ENCODE measurements around the gene MIA.
"Not testable (repeated sequence)": the region's sequence is repeated elsewhere in the genome, so short reads cannot be mapped to it uniquely, and the experiment has no call there.

Gene MIA

DNA sequence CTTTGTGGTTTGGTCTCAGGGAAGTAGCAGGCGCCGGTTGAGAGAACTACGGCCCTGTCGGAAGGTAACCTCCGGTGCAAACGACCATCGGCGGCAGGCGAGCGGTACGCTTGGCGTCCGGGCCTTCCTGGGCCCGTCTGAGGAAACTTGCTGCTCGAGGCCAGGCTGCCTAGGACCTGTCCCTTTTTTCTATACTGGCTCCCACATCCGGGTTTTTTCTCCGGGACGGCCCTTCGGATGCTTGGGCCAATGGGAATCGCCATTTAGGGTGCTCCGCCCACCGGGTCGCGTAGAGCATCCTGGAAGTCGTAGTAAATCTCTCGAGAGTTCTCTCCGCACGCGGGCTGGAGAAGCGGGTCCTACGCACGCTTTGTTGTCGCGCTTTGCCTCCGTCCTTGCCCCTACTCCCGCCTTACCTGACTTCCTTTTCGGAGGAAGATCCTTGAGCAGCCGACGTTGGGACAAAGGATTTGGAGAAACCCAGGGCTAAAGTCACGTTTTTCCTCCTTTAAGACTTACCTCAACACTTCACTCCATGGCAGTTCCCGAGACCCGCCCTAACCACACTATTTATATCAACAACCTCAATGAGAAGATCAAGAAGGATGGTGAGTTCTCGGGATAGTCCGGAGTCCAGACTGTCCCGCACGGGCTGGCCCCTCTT, 24.3 kb upstream of the MIA start, which contains the start of gene SNRPA:
SNRPA (plus strand) TSS at position 330 of the 664 bp plus-strand sequence; CDS start at position 536, 206 bp downstream.
- DNase-seq (ENCODE audit: low spot score): peak; percentile 95

DNA sequence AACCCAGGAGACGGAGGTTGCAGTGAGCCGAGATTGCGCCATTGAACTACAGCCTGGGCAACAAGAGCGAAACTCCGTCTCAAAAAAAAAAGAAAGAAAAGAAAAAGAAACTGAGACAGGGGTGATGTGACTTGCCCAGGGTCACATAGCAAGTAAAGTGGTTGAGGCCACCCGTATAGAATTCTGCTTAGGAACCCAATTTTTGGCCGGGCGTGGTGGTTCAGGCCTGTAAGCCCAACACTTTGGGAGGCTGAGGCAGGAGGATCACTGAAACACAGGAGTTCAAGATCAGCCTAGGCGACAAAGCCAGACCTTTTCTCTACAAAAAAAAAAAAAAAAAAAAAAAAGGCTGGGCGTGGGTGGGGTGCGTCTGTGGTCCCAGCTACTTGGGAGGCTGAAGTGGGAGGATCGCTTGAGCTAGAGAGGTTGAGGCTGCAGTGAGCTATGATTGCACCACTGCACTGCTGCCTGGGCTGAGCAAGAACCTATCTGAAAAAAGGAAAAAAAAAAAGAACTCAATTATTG, 23.0 kb upstream of the MIA start:
- DNase-seq (ENCODE audit: low spot score): no peak

DNA sequence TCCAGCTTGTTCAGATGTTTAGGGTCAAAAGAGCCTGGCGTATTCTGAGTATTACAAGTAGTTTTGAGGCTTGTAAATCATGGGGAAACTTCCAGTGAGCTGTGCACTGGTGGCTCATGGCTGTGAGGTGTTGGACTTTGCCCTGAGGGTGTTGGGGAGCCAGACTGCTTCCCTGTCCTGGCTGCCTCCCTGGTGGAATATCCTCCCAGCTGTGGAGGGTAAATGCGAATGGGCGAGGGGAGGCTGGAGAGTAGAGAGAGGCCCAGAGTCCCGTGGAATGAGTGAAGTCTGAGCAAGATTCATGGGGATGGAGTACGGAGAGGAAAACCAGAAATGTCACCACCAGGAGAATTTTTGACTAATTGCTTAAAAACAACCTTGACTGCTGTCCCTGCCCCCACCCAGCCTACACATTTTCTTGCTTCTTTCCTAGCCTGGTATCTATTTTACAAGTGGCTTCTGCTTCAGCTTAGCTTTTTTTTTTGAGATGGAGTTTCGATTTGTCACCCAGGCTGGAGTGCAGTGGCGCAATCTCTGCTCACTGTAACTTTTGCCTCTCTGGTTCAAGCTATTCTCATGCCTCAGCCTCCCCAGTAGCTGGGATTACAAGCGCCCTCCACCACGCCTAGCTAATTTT, 20.6 kb upstream of the MIA start:
- DNase-seq (ENCODE audit: low spot score): no peak

DNA sequence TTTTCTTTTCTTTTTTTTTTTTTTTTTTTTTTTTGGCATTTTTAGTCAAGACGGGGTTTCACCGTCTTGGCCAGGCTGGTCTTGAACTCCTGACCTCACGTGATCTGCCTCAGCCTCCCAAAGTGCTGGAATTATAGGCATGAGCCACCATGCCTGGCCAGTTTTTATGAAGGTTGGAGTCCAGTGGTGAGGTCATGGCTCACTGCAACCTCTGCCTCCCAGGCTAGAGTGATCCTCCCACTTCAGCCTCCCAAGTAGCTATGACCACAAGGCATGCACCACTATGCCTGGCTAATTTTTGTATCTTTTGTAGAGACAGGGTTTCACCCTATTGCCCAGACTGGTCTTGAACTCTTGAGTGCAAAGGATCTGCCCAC, 20.1 kb upstream of the MIA start:
- DNase-seq (ENCODE audit: low spot score): no peak

DNA sequence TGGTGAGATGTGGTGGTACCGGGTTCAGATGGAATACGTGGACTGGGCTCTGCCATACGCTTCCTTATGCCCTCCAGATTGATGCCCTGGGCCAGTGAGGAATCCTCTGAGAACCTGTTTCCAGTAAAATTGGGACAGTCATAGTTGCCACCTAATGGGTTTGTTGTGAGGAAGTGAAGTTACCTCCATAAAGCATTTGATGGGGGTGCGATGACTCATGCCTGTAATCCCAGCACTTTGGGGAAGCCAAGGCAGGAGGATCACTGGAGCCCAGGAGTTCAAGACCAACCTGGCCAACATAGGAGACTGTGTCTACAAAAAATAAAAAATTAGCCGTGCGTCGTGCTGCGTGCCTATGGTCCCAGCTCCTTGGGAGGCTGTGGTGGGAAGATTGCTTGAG, 19.5 kb upstream of the MIA start:
- DNase-seq (ENCODE audit: low spot score): no peak

DNA sequence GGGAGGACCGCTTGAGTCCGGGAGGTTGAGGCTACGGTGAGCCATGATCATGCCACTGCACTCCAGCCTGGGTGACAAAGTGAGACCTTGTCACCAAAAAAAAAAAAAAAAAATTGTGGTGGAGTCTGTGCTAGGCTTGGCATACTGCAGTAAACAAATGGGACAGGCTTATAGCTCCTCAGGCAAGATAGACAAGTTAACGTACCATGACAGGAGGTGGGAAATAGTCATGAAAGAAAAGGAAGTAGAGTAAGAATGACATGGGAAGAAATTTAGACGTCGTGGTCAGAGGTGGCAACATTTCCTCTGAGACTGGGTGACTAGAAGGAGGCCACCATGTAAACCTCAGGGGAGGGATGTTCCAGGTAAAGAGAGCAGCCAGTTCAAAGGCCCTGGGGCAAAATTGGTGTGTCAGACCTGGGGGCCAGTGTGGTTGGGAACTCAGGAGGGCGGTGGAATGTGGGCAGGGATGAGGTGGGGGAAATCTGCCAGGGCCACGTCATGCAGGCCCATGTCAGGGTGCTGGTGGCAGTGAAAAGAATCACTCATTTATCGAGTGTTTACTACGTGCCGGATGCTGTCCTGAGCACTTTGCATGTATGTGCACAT, 18.7 kb upstream of the MIA start:
- DNase-seq (ENCODE audit: low spot score): no peak

DNA sequence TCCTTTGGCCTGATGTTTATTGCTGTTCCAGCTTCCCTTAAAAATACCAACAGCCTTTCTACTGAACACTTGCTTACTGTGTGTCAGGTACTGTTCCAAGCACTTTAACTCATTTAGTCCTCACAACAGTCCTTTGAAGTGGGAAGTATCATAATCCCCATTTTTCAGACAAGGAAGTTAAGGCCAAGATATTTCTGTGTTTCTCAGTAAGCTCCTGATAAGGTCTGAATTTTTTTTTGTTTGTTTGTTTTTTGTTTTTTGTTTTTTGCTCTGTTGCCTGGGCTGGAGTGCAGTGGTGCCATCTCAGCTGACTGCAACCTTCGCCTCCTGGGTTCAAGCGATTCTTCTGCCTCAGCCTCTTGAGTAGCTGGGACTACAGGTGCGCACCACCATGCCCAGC, 16.8 kb upstream of the MIA start:
- no peak for DNase-seq (ENCODE audit: low spot score)

DNA sequence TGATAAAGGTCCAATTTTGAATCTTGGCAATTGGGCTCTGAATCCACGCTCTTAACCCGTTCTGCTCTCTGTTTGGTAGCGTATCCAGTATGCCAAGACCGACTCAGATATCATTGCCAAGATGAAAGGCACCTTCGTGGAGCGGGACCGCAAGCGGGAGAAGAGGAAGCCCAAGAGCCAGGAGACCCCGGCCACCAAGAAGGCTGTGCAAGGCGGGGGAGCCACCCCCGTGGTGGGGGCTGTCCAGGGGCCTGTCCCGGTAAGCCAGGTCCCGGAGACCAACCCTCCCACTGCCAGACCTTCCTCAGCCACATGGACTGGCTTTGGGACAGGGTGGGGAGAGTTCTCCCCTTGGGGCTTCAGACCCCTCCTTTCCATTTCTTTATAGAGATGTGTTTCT, 16.0 kb upstream of the MIA start:
- no peak for DNase-seq (ENCODE audit: low spot score)

DNA sequence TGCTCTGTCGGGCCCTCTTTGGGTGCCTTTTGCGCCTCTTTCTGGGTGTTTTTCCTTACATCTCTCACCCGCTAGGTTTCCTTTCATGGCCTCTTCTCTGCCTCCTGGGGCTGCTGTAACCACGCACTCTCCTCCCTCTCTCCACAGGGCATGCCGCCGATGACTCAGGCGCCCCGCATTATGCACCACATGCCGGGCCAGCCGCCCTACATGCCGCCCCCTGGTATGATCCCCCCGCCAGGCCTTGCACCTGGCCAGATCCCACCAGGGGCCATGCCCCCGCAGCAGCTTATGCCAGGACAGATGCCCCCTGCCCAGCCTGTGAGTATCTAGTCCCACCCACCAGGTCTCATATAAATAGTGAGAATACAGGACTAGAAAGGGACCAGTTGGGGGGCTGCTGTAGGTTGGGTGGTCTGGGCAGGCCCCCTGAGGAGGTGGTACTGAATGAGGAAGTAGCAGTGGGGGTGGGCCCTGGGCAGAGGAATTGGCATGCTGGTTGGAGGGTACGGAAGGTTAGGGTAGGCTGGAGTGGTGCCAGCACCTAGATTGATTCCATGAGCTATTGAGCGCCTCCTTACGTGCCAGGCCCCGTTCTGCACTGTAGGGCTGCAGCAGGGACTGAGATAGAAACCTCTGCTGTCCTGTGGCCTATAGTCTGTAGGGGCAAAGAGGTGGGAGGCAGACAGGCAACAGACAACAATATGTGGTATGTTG, 12.4 kb upstream of the MIA start:
- no peak for DNase-seq (ENCODE audit: low spot score)

DNA sequence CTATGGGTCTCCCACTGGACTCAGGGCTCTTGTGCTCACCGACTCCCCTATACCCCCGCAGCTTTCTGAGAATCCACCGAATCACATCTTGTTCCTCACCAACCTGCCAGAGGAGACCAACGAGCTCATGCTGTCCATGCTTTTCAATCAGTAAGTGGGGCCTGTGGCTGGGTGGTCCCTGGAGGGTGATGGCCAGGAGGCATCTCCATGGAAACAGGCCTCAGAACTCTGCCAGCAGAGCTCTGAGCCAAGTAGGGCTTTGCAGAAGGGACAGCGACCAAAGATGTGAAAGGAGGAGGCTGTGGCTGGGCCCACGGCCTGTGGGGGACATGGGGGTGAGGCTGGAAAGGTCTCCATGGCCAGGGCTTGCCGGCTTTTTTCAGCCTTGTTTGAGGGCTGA, 11.8 kb upstream of the MIA start:
- DNase-seq (ENCODE audit: low spot score): no peak

DNA sequence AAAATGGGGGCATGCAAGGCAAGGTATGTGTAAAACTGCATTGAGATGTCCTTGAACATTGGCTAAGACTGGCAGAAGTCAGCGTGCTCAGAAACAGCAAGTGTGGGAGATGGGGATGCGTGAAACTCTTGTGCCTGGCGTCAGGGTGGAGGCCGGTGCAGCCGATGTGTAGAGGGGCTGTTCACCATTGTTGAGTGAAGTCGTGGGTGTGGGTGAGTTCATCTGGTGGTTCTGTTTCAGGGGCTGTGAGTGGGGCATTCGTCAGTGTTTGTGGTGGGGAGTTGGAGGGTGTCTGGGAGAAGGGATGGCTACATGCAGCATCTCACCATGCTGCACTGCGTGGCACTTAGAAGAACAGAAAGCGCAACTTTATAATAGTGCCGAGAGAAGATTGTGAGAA, 11.4 kb upstream of the MIA start:
- no peak for DNase-seq (ENCODE audit: low spot score)

DNA sequence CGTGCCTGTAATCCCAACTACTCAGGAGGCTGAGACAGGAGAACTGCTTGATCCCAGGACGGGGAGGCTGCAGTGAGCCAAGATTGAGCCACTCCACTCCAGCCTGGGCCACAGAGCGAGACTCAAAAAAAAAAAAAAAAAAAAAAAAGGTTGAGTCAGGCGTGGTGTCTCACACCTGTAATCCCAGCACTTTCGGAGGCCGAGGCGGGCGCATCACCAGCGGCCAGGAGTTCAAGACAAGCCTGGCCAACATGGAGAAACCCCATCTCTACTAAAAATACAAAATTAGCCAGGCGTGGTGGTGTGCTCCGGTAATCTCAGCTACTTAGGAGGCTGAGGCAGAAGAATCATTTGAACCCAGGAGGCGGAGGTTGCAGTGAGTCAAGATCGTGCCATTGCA, 8.9 kb upstream of the MIA start:
- not testable (repeated sequence) for DNase-seq (ENCODE audit: low spot score)

DNA sequence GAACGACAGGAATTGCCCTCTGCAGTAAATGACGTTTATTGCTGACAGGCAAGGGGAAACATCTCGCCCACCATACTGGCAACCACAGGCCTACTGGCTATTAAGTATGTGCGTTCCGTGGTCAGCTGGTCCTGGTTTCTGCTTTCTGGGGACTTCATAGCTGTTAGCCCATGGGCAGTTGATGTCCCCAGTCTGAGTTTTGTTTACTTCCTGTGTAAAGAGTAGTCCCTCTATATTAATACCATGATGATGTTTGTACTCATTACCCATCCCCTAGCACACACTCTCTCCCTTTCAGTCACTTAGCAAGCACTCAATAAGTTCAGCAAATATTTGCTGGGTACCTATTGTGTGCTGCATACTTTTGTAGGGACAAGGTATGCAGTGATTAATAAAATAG, 6.5 kb upstream of the MIA start:
- no peak for DNase-seq (ENCODE audit: low spot score)

DNA sequence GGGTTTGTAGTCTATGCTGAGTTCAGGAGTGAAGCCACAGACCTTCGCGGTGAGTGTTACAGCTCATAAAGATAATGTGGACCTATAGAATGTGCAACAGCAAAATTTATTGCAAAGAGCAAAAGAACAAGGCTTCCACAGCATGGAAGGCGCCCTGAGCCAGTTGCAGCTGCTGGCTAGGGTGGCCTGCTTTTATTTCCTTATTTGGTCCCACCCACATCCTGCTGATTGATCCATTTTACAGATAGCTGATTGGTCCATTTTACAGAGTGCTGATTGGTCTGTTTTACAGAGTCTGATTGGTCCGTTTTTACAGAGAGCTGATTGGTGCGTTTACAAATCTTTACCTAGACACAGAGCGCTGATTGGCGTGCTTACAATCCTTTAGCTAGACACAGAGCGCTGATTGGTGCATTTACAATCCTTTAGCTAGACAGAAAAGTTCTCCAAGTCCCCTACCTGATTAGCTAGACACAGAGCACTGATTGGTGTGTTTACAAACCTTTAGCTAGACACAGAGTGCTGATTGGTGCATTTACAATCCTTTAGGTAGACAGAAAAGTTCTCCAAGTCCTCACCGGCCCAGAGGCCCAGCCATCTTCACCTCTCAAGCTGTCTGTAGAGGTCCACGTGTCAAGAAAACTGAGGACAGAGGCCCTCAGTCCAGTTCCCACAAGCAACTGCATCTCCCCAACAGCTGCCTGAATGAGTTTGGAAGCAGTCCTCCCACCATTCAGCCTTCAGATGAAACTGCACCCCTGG, 4.0 kb upstream of the MIA start:
- DNase-seq (ENCODE audit: low spot score): not testable (repeated sequence)

DNA sequence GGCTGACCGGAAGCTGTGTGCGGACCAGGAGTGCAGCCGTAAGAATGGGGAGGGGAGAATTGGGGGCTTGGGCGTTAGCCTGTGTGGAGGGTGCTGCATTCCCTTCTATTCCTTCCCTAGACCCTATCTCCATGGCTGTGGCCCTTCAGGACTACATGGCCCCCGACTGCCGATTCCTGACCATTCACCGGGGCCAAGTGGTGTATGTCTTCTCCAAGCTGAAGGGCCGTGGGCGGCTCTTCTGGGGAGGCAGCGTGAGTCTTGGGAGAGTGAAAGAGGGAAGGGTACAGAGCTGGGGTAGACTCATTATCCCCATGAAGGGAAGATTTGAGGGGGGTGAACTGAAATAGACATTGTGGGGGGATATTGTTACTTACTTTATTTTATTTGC, 306 bp downstream of the MIA start:
- DNase-seq (ENCODE audit: low spot score): no peak

DNA sequence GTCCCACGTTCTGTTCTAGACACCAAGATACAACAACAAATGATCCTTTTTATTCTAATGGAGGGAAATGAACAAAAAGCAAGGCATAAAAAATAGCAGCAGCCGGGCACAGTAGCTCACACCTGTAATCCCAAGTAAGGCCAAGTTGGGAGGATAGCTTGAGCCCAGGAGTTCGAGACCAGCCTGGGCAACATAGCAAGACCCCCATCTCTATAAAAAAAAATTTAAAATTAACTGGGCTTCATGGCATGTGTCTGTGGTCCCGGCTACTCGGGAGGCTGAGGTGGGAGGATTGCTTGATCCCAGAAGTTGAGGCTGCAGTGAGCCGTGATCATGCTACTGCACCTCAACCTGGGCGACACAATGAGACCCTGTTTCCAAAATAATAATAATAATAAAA, 1.0 kb downstream of the MIA start:
- no peak for DNase-seq (ENCODE audit: low spot score)

DNA sequence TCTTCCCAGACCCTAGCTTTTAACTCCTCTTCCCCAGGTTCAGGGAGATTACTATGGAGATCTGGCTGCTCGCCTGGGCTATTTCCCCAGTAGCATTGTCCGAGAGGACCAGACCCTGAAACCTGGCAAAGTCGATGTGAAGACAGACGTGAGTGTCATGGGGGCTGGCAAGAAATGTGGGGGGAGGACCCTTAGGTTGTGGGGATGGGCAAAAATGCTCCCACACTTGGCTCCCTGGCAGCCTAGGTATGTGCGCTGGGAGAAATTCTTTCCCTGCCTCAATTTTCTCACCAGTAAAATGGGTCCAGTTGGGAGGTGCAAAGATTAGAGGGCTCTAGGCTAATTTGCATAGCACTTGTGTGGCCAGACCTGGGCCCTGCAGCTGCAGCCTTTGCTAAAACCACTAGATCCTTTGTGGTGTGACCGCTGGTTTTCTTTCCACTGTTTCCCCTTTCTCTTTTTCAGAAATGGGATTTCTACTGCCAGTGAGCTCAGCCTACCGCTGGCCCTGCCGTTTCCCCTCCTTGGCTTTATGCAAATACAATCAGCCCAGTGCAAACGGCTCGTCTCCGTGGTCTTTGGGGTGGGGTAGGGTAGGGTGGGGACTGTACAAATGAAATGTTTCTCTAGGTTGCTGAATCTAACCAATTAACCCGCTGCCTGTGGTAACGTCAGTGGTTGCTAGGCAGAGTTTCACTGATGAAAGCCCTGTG, 1.8 kb downstream of the MIA start:
- DNase-seq (ENCODE audit: low spot score): peak; percentile 92

DNA sequence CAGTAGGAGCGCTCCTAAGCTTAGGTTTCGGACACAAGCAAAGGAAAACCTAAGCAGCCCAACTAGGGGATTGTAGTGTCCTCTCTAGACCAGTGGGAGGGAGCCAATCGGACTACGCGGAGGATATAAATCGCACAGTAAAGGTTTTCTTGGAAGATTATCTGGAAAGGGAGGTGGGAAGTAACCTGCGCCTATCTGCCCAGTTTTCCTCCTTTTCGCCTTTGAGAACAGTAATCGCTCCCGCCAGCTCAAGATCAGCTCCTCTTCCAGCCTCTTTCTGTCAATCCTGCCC, 2.3 kb downstream of the MIA start:
- no peak for DNase-seq (ENCODE audit: low spot score)

DNA sequence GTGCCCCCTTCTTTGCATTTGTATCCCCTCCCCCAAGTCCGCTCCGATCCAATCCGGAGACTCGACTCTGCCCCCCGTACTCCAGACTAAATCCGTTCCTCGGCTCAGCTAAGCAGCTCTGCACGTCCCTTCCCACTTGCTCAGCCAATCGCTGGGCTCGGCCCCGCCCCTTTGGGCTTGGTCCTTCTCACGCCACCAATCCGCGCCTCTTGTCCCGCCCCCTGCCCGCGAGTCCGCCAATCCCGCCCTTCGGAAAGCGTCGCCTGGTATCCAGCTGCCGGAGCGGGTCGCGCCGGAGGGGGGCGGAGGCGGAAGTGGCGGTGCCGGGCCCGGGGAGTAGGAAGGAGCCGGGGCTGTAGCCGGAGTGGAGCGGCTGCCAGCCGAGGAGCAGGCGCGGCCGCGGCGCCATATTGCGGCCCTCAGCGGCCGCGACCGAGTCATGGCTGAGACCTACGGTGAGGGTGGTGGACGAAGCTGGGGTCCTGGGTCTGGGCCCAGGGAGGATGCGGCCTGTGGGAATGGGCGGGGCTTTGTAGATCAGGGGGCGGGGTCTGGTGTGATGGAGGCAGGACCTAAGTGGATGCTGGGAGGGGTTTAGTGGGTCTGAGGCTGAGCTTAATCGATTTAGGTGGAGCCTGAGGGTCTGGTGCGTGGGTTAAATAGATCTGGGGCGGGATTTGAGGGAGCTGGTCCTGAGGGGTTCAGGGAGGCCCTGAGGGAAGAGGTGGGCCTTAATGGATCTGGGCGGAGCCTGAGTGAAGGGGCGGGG, 2.8 kb downstream of the MIA start, which contains the start of gene RAB4B:
RAB4B (plus strand) TSS at position 311 of the 769 bp plus-strand sequence; CDS start at position 440, 129 bp downstream.
- peak; percentile 97 for DNase-seq (ENCODE audit: low spot score)

DNA sequence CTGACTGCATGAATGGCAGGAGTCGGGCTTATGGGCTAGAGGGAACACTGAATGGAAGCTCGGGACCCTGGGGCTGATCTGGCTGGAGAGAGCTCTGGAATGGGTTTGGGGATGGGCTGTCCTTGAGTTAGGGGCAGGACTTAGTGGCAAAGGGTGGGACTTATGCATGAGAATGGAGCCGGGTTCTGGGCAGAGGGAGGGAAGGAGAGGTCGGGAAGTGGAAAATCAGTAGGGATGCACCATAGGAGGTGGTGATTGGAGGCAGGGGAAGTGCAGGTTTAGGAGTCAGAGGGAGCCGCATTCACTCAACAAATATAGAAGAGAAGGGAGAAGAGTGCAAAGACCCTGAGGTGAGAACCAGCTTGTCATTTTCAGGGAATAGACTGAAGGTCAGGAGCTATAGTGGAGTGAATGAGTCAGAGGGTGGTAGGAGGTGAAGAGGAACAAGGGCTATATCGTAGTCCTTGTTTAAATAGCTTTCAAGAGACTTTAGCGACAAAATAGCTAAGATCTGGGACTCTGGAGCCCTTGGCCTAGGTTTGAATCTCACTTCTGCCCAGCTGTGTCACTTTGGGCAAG, 3.5 kb downstream of the MIA start:
- no peak for DNase-seq (ENCODE audit: low spot score)

All from germinal center (tissue), 1 donor.